Fibroblast of the aortic adventitia (primary cell): ENCODE results near the gene SLC27A2. TPM values are rescaled to one million over a fixed set of nuclear protein-coding genes. Genes with fewer than 3 reads are reported as not detected.

Experiments used
- DNase-seq: peaks from one replicate; pipeline ENCODE4 v3.0.0-alpha.2; 2010; ENCODE audit warnings: low read depth
- H3K4me3 ChIP-seq: 2 replicates; pipeline ENCODE4 v1.5.1; 2011; ENCODE audit warnings: low read depth, mild to moderate bottlenecking, control low read depth, low read length, moderate library complexity
- total RNA-seq: library from RNA; depleted of rRNA; stranded (reverse); fragments of >200 nt; gene quantifications from 2 replicates; pipeline ENCODE4 v1.2.3, GENCODE V29; 2012; ENCODE audit warnings: low replicate concordance
- TF ChIP-seq, protein P1 (sequence below): IDR thresholded peaks from 2 replicates; pipeline ENCODE4 v1.5.1; 2011; ENCODE audit warnings: mild to moderate bottlenecking, low read length, control low read depth, inconsistent platforms; ENCODE audit not compliant: insufficient read depth

Gene SLC27A2
- total RNA-seq, 1 donor, result not detected

DNA sequence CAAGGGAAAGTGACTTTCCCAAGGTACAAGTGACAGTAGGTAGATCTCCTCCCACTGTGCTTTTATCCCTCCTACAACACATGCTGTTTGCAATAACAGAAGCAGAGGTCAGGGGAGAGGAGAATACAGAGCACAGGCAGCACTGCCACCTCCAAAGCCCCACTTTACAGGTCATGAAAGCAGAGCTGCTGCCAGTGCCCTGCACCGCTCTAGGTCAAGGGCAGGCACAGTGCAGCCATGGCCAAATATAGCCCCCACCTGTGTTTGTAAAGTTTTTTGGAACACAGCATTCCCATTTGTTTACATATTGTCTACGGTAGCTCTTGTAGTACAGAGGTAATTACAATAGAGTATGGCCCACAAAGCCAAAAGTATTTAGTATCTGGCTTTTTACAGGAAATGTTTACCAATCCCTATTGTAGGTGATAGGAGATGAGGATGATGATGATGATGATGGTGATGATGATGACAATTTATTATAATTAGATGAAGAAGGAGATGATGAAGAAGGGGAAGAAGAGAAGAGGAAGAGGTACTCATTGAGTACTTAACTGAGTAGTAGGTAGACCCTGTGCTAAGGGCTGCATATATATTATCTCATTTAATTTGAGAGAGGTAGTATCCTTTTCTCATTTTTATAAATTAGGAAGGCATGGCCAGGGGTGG, 63.1 kb downstream of the SLC27A2 start:
- no peak for DNase-seq
- TF ChIP-seq, protein P1, sequence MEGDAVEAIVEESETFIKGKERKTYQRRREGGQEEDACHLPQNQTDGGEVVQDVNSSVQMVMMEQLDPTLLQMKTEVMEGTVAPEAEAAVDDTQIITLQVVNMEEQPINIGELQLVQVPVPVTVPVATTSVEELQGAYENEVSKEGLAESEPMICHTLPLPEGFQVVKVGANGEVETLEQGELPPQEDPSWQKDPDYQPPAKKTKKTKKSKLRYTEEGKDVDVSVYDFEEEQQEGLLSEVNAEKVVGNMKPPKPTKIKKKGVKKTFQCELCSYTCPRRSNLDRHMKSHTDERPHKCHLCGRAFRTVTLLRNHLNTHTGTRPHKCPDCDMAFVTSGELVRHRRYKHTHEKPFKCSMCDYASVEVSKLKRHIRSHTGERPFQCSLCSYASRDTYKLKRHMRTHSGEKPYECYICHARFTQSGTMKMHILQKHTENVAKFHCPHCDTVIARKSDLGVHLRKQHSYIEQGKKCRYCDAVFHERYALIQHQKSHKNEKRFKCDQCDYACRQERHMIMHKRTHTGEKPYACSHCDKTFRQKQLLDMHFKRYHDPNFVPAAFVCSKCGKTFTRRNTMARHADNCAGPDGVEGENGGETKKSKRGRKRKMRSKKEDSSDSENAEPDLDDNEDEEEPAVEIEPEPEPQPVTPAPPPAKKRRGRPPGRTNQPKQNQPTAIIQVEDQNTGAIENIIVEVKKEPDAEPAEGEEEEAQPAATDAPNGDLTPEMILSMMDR, result no peak
- H3K4me3 ChIP-seq, result no peak overlapping the region

- TF ChIP-seq, protein P1, result no peak
- DNase-seq, result no peak
- H3K4me3 ChIP-seq, result no peak overlapping the region
Observed at GRCh38 chr15:50246631-50247030, 64.6 kb downstream of the SLC27A2 start.

DNA sequence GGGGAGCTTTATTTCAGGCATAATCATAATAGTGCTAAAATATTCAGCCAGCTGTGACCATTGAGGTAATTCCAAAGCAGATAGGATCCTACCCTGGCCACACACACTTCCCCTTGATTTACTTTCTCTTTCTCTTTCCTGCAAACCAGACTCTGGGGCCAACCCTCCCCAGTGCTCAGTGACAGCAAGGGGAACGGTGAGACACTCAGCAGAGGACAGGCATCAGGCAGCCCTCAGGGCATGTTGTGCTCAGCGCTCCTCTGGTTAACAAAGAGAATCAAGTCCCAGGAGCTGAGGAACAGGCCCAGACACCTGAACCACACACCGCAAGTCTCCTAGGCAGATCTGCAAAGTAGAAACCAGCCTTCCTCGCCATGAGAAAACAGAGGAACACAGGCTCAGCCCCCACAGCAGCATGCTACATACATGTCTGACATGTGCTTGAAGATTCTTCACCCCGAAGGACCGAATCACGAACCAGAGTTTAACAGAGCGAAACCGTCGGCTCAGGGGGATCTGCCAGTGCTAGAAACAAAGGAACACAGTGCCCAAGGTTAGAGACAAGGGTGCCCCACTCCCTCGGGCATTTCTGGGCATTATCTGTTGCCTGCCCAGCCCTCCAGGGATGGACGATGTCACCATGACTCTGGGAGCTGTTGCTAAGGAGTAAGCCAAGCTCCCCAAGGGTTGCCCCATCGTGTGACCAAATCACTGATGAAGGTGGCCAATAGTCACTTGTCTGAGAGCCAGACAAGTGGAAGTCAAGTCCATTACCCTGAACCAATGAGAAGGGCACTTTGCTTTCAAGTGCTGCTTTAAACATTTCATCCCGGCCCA, 66.0 kb downstream of the SLC27A2 start:
- H3K4me3 ChIP-seq, result no peak overlapping the region
- no peak for DNase-seq
- TF ChIP-seq, protein P1, result no peak

GRCh38 chr15:50248994-50249582, 67.1 kb downstream of the SLC27A2 start:
- TF ChIP-seq, protein P1, result no peak
- H3K4me3 ChIP-seq, result no peak overlapping the region
- peak; percentile 15 for DNase-seq

GRCh38 chr15:50249704-50250103, 67.7 kb downstream of the SLC27A2 start:
- TF ChIP-seq, protein P1, result no peak
- no peak overlapping the region for H3K4me3 ChIP-seq
- DNase-seq, result peak; percentile 37

- TF ChIP-seq, protein P1, result no peak
- peak; percentile 58 for DNase-seq
- no peak overlapping the region for H3K4me3 ChIP-seq
Observed at GRCh38 chr15:50250760-50251394, 68.9 kb downstream of the SLC27A2 start.
